HG02623 (cell line): ENCODE measurements around the gene PCDHB8.
"Not testable (repeated sequence)": the region's sequence is repeated elsewhere in the genome, so short reads cannot be mapped to it uniquely, and the experiment has no call there.

Source experiments
- ATAC-seq: cut with Tn5 transposase; IDR thresholded peaks from one replicate; pipeline ENCODE4 v1.9.1; 2021; ENCODE audit warnings: moderate library complexity; ENCODE audit not compliant: unreplicated experiment

Gene PCDHB8

GRCh38 chr5:141177577-141178191 lies at the start of gene PCDHB8:
PCDHB8 (plus strand) TSS chr5:141177790; CDS start chr5:141178035, 245 bp downstream.
- not testable (repeated sequence) for ATAC-seq

GRCh38 chr5:141135030-141135717 lies 42.4 kb upstream of the PCDHB8 start, which contains the start of gene PCDHB5:
PCDHB5 (plus strand) TSS chr5:141135206; CDS start chr5:141135435, 229 bp downstream.
- ATAC-seq: no peak

- no peak for ATAC-seq
Observed at GRCh38 chr5:141135718-141136266, 41.8 kb upstream of the PCDHB8 start.

DNA sequence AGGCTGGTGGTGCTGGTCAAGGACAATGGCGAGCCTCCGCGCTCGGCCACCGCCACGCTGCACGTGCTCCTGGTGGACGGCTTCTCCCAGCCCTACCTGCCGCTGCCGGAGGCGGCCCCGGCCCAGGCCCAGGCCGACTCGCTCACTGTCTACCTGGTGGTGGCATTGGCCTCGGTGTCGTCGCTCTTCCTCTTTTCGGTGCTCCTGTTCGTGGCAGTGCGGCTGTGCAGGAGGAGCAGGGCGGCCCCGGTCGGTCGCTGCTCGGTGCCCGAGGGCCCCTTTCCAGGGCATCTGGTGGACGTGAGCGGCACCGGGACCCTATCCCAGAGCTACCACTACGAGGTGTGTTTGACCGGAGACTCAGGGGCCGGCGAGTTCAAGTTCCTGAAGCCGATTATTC lies 40.2 kb upstream of the PCDHB8 start:
- not testable (repeated sequence) for ATAC-seq

GRCh38 chr5:141149812-141150211 lies 27.8 kb upstream of the PCDHB8 start, which contains the start of gene PCDHB6:
PCDHB6 (plus strand) TSS chr5:141150057; CDS start chr5:141150258, 201 bp downstream.
- ATAC-seq: no peak

GRCh38 chr5:141150224-141150992 lies 27.2 kb upstream of the PCDHB8 start:
- no peak for ATAC-seq

GRCh38 chr5:141150993-141151325 lies 26.6 kb upstream of the PCDHB8 start:
- no peak for ATAC-seq

DNA sequence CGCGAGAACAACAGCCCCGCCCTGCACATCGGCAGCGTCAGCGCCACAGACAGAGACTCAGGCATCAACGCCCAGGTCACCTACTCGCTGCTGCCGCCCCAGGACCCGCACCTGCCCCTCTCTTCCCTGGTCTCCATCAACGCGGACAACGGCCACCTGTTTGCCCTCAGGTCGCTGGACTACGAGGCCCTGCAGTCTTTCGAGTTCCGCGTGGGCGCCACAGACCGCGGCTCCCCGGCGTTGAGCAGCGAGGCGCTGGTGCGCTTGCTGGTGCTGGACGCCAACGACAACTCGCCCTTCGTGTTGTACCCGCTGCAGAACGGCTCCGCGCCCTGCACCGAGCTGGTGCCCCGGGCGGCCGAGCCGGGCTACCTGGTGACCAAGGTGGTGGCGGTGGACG lies 26.0 kb upstream of the PCDHB8 start:
- ATAC-seq: not testable (repeated sequence)

DNA sequence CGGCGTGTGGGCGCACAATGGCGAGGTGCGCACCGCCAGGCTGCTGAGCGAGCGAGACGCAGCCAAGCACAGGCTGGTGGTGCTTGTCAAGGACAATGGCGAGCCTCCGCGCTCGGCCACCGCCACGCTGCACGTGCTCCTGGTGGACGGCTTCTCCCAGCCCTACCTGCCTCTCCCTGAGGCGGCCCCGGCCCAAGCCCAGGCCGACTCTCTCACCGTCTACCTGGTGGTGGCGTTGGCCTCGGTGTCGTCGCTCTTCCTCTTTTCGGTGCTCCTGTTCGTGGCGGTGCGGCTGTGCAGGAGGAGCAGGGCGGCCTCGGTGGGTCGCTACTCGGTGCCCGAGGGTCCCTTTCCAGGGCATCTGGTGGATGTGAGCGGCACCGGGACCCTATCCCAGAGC lies 25.5 kb upstream of the PCDHB8 start:
- ATAC-seq: not testable (repeated sequence)

- ATAC-seq: no peak
Observed at GRCh38 chr5:141155540-141156374, 21.8 kb upstream of the PCDHB8 start.

DNA sequence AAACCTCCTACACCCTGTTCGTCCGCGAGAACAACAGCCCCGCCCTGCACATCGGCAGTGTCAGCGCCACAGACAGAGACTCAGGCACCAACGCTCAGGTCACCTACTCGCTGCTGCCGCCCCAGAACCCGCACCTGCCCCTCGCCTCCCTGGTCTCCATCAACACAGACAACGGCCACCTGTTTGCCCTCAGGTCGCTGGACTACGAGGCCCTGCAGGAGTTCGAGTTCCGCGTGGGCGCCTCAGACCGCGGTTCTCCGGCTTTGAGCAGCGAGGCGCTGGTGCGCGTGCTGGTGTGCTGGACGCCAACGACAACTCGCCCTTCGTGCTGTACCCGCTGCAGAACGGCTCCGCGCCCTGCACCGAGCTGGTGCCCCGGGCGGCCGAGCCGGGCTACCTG lies 20.2 kb upstream of the PCDHB8 start:
- not testable (repeated sequence) for ATAC-seq

GRCh38 chr5:141157901-141158300 lies 19.7 kb upstream of the PCDHB8 start:
- ATAC-seq: not testable (repeated sequence)

- no peak for ATAC-seq
Observed at GRCh38 chr5:141172381-141173204, 5.0 kb upstream of the PCDHB8 start, which contains the start of gene PCDHB7. PCDHB7 (plus strand) TSS chr5:141172644; CDS start chr5:141172836, 192 bp downstream.

GRCh38 chr5:141174291-141175104 lies 3.1 kb upstream of the PCDHB8 start:
- ATAC-seq: not testable (repeated sequence)

DNA sequence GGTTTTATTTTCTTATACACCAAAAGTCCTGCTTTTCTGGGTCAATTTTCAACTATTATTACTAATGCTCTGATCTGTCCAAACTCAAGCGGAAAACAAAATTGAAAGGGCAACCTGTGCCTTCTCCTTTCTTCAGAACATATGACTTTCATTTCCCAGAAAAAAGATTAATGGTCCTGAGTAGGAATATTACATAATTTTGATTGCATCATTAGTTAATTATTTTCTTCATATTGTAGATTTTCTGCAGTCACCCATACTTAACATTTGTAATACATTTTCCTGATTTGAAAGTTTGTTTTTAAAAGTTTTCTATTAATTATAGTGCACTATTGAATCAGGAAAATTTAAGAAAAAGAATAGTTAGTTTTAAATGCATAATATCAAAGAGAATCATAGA lies 1.7 kb upstream of the PCDHB8 start:
- ATAC-seq: no peak

- not testable (repeated sequence) for ATAC-seq
Observed at GRCh38 chr5:141179371-141179770, 1.8 kb downstream of the PCDHB8 start.

- ATAC-seq: not testable (repeated sequence)
Observed at GRCh38 chr5:141179876-141180275, 2.3 kb downstream of the PCDHB8 start.

GRCh38 chr5:141180313-141180712 lies 2.7 kb downstream of the PCDHB8 start:
- ATAC-seq: no peak

- no peak for ATAC-seq
Observed at GRCh38 chr5:141182248-141182647, 4.7 kb downstream of the PCDHB8 start, which contains the start of gene PCDHB16. PCDHB16 (plus strand) TSS chr5:141182387; CDS start chr5:141182560, 173 bp downstream.
